IMR-90 (cell line): ENCODE results near the gene FIBCD1. TPM values are rescaled to one million over a fixed set of nuclear protein-coding genes. Genes with fewer than 3 reads are reported as not detected.

ENCODE experiments used
- polyA plus RNA-seq, 3 experiments: library from polyadenylated mRNA; depleted of rRNA; stranded (reverse); fragments of >200 nt; gene quantifications; 2 replicates each; pipeline ENCODE4 v1.2.3, GENCODE V29; 2012; ENCODE audit warnings: low replicate concordance in 1 of 3
- total RNA-seq: library from RNA; depleted of rRNA; stranded (reverse); fragments of >200 nt; gene quantifications from 2 replicates; pipeline ENCODE4 v1.2.3, GENCODE V29; 2012
- TF ChIP-seq, protein P1 (sequence below): fragments of 150-350 bp; IDR thresholded peaks from 2 replicates; pipeline ENCODE4 v1.6.1; 2016; ENCODE audit warnings: low read depth, mild to moderate bottlenecking, low read length, moderate library complexity, borderline replicate concordance

Gene FIBCD1
- total and polyA plus RNA-seq, 2 of the 4 experiments (the other 2 are of a cell fraction), result 1.1 to 10.1 TPM

GRCh38 chr9:130932255-130933079 is 6.6 kb downstream of the FIBCD1 start (continued):
- TF ChIP-seq, protein P1, sequence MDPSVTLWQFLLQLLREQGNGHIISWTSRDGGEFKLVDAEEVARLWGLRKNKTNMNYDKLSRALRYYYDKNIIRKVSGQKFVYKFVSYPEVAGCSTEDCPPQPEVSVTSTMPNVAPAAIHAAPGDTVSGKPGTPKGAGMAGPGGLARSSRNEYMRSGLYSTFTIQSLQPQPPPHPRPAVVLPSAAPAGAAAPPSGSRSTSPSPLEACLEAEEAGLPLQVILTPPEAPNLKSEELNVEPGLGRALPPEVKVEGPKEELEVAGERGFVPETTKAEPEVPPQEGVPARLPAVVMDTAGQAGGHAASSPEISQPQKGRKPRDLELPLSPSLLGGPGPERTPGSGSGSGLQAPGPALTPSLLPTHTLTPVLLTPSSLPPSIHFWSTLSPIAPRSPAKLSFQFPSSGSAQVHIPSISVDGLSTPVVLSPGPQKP, result no peak
